Karpas-422 (cell line): ENCODE data around the gene KIF1A. TPM values are rescaled to one million over a fixed set of nuclear protein-coding genes. Genes with fewer than 3 reads are reported as not detected.

ENCODE experiments used
- DNase-seq: peaks from one replicate; pipeline ENCODE4 v3.0.0-alpha.2; 2015
- H2AFZ ChIP-seq: fragments of 200-600 bp; sonication (generic); 2 replicates; pipeline ENCODE4 v1.6.1; 2014; ENCODE audit warnings: antibody characterized with exemption, low read length, mixed read lengths
- H3K27ac ChIP-seq: fragments of 200-600 bp; sonication (generic); 2 replicates; pipeline ENCODE4 v1.5.1; 2014; ENCODE audit warnings: mild to moderate bottlenecking, low read length, moderate library complexity
- H3K27me3 ChIP-seq: fragments of 200-600 bp; sonication (generic); 2 replicates; pipeline ENCODE4 v1.6.1; 2014; ENCODE audit warnings: low read length, mixed read lengths
- H3K36me3 ChIP-seq: fragments of 200-600 bp; sonication (generic); 2 replicates; pipeline ENCODE4 v1.6.1; 2014; ENCODE audit warnings: low read length, mixed read lengths; ENCODE audit not compliant: insufficient read depth
- H3K4me1 ChIP-seq: fragments of 200-600 bp; sonication (generic); 2 replicates; pipeline ENCODE4 v1.6.1; 2014; ENCODE audit warnings: mild to moderate bottlenecking, low read length, mixed read lengths
- H3K4me2 ChIP-seq: fragments of 200-600 bp; sonication (generic); 2 replicates; pipeline ENCODE4 v1.6.1; 2014; ENCODE audit warnings: low read length, low read depth, mild to moderate bottlenecking; ENCODE audit not compliant: poor library complexity, severe bottlenecking
- H3K4me3 ChIP-seq: fragments of 200-600 bp; sonication (generic); 2 replicates; pipeline ENCODE4 v1.5.1; 2014; ENCODE audit warnings: mild to moderate bottlenecking, antibody characterized with exemption, low read length, mixed read lengths
- H3K79me2 ChIP-seq: fragments of 200-600 bp; sonication (generic); 2 replicates; pipeline ENCODE4 v1.6.1; 2014; ENCODE audit warnings: mild to moderate bottlenecking, low read length, mixed read lengths
- H3K9ac ChIP-seq: fragments of 200-600 bp; sonication (generic); 2 replicates; pipeline ENCODE4 v1.6.0; 2014; ENCODE audit warnings: low read length
- H3K9me2 ChIP-seq: fragments of 200-600 bp; sonication (generic), shearing (Covaris generic); replicated peaks from 2 replicates; pipeline ENCODE4 v1.6.0; 2014; ENCODE audit warnings: mild to moderate bottlenecking, low read length, moderate library complexity; ENCODE audit not compliant: insufficient read depth
- H3K9me3 ChIP-seq: fragments of 300-700, 200-600 bp; sonication (generic); 2 replicates; pipeline ENCODE4 v1.6.1; 2014; ENCODE audit warnings: low read length, mixed read lengths
- H4K20me1 ChIP-seq: fragments of 200-600 bp; sonication (generic); 2 replicates; pipeline ENCODE4 v1.6.1; 2014; ENCODE audit warnings: mild to moderate bottlenecking, antibody characterized with exemption, low read length, low read depth; ENCODE audit not compliant: insufficient read depth
- total RNA-seq: library from RNA; depleted of rRNA; stranded (reverse); fragments of >200 nt; shearing (Covaris generic); gene quantifications from 2 replicates; pipeline ENCODE4 v1.2.3, GENCODE V29; 2014; ENCODE audit warnings: low replicate concordance

KIF1A gene
- total RNA-seq, 1 experiment from 2014 or later: not detected

GRCh38 chr2:240716130-240716798 lies 103.8 kb downstream of the KIF1A start:
- H3K4me1 ChIP-seq: peaks cover 18% of the 10 kb centered on the region
- no peak overlapping the region for H2AFZ ChIP-seq
- no peaks in the 10 kb centered on the region for H4K20me1 ChIP-seq
- H3K27me3 ChIP-seq: no peaks in the 10 kb centered on the region
- H3K4me3 ChIP-seq: no peak overlapping the region
- no peaks in the 10 kb centered on the region for H3K79me2 ChIP-seq
- no peaks in the 10 kb centered on the region for H3K9me3 ChIP-seq
- no peak for DNase-seq
- H3K9me2 ChIP-seq: no peaks in the 10 kb centered on the region
- no peak overlapping the region for H3K4me2 ChIP-seq
- no peaks in the 10 kb centered on the region for H3K36me3 ChIP-seq
- no peak overlapping the region for H3K9ac ChIP-seq
- no peak overlapping the region for H3K27ac ChIP-seq

GRCh38 chr2:240714747-240715725 lies 105.0 kb downstream of the KIF1A start:
- H4K20me1 ChIP-seq: no peaks in the 10 kb centered on the region
- H3K27me3 ChIP-seq: no peaks in the 10 kb centered on the region
- no peak overlapping the region for H3K27ac ChIP-seq
- H3K9ac ChIP-seq: no peak overlapping the region
- no peak overlapping the region for H2AFZ ChIP-seq
- peaks cover 18% of the 10 kb centered on the region for H3K4me1 ChIP-seq
- no peaks in the 10 kb centered on the region for H3K9me3 ChIP-seq
- H3K79me2 ChIP-seq: no peaks in the 10 kb centered on the region
- no peak overlapping the region for H3K4me2 ChIP-seq
- no peak for DNase-seq
- no peaks in the 10 kb centered on the region for H3K36me3 ChIP-seq
- no peaks in the 10 kb centered on the region for H3K9me2 ChIP-seq
- H3K4me3 ChIP-seq: no peak overlapping the region

GRCh38 chr2:240713928-240714746 lies 105.9 kb downstream of the KIF1A start:
- Histone ChIP-seq H3K4me1 (peaks cover 18% of the 10 kb centered on the region), H2AFZ (no peak overlapping the region), H3K36me3 (no peaks in the 10 kb centered on the region), H3K27ac (no peak overlapping the region), H3K4me2 (peak overlapping the region; percentile 21), H3K9me2 (no peaks in the 10 kb centered on the region), H3K4me3 (no peak overlapping the region), H4K20me1 (no peaks in the 10 kb centered on the region), H3K9ac (no peak overlapping the region), H3K79me2 (no peaks in the 10 kb centered on the region), H3K27me3 (no peaks in the 10 kb centered on the region), H3K9me3 (no peaks in the 10 kb centered on the region)
- DNase-seq: peak; percentile 41

GRCh38 chr2:240713071-240713927 lies 106.7 kb downstream of the KIF1A start:
- Histone ChIP-seq H3K27me3 (no peaks in the 10 kb centered on the region), H3K4me3 (no peak overlapping the region), H3K27ac (no peak overlapping the region), H3K4me1 (peaks cover 18% of the 10 kb centered on the region), H3K36me3 (no peaks in the 10 kb centered on the region), H3K9me3 (no peaks in the 10 kb centered on the region), H2AFZ (no peak overlapping the region), H3K4me2 (peak overlapping the region; percentile 21), H4K20me1 (no peaks in the 10 kb centered on the region), H3K79me2 (no peaks in the 10 kb centered on the region), H3K9ac (no peak overlapping the region), H3K9me2 (no peaks in the 10 kb centered on the region)
- peak; percentile 42 for DNase-seq

GRCh38 chr2:240712121-240712520 lies 107.9 kb downstream of the KIF1A start:
- Histone ChIP-seq H3K27me3 (no peaks in the 10 kb centered on the region), H3K4me1 (peaks cover 18% of the 10 kb centered on the region), H3K36me3 (no peaks in the 10 kb centered on the region), H3K79me2 (no peaks in the 10 kb centered on the region), H3K9me2 (no peaks in the 10 kb centered on the region), H4K20me1 (no peaks in the 10 kb centered on the region), H3K9me3 (no peaks in the 10 kb centered on the region), H3K9ac (no peak overlapping the region), H3K4me3 (no peak overlapping the region), H2AFZ (no peak overlapping the region), H3K4me2 (no peak overlapping the region), H3K27ac (no peak overlapping the region)
- DNase-seq: no peak

GRCh38 chr2:240711701-240712100 lies 108.3 kb downstream of the KIF1A start:
- H2AFZ ChIP-seq: no peak overlapping the region
- no peak overlapping the region for H3K4me2 ChIP-seq
- no peaks in the 10 kb centered on the region for H3K36me3 ChIP-seq
- no peak overlapping the region for H3K27ac ChIP-seq
- H3K27me3 ChIP-seq: no peaks in the 10 kb centered on the region
- DNase-seq: no peak
- H3K9me3 ChIP-seq: no peaks in the 10 kb centered on the region
- no peaks in the 10 kb centered on the region for H3K9me2 ChIP-seq
- H3K4me3 ChIP-seq: no peak overlapping the region
- H3K4me1 ChIP-seq: peaks cover 18% of the 10 kb centered on the region
- no peaks in the 10 kb centered on the region for H4K20me1 ChIP-seq
- H3K9ac ChIP-seq: no peak overlapping the region
- no peaks in the 10 kb centered on the region for H3K79me2 ChIP-seq

GRCh38 chr2:240711296-240711695 lies 108.7 kb downstream of the KIF1A start:
- no peak overlapping the region for H3K9ac ChIP-seq
- H3K27ac ChIP-seq: no peak overlapping the region
- peaks cover 18% of the 10 kb centered on the region for H3K4me1 ChIP-seq
- H3K4me3 ChIP-seq: no peak overlapping the region
- no peaks in the 10 kb centered on the region for H3K9me2 ChIP-seq
- no peaks in the 10 kb centered on the region for H3K79me2 ChIP-seq
- H4K20me1 ChIP-seq: no peaks in the 10 kb centered on the region
- no peaks in the 10 kb centered on the region for H3K27me3 ChIP-seq
- no peaks in the 10 kb centered on the region for H3K9me3 ChIP-seq
- no peak for DNase-seq
- H2AFZ ChIP-seq: no peak overlapping the region
- H3K4me2 ChIP-seq: no peak overlapping the region
- H3K36me3 ChIP-seq: no peaks in the 10 kb centered on the region
